BE2C (cell line): ENCODE data around the gene DNTT.

Experiments
- DNase-seq: peaks from one replicate; pipeline ENCODE4 v3.0.0-alpha.2; 2020
- H3K27me3 ChIP-seq: fragments of 250-450 bp; sonication (Bioruptor Pico); 2 replicates; pipeline ENCODE4 v1.5.1; 2020; ENCODE audit warnings: mild to moderate bottlenecking
- H3K36me3 ChIP-seq: fragments of 250-450 bp; sonication (Bioruptor Pico); 2 replicates; pipeline ENCODE4 v1.5.1; 2020; ENCODE audit warnings: mild to moderate bottlenecking
- H3K4me1 ChIP-seq: fragments of 250-450 bp; sonication (Bioruptor Pico); 2 replicates; pipeline ENCODE4 v1.5.1; 2020
- H3K4me3 ChIP-seq: 2 replicates; pipeline ENCODE4 v1.5.1; 2011; ENCODE audit warnings: low read depth, low read length
- H3K9me3 ChIP-seq: fragments of 250-450 bp; sonication (Bioruptor Pico); 2 replicates; pipeline ENCODE4 v1.5.1; 2020
- CTCF ChIP-seq: IDR thresholded peaks from 2 replicates; pipeline ENCODE4 v1.5.1; 2012; ENCODE audit warnings: mild to moderate bottlenecking, low read depth, low read length

The DNTT gene

GRCh38 chr10:96339956-96340904 lies 36.0 kb downstream of the DNTT start:
- Histone ChIP-seq H3K4me3 (no peak overlapping the region), H3K36me3 (no peaks in the 10 kb centered on the region), H3K9me3 (no peaks in the 10 kb centered on the region), H3K4me1 (no peaks in the 10 kb centered on the region), H3K27me3 (no peaks in the 10 kb centered on the region)
- TF ChIP-seq CTCF, result peak; percentile 86
- DNase-seq, result peak; percentile 58

- no peaks in the 10 kb centered on the region for H3K36me3 ChIP-seq
- no peak for TF ChIP-seq CTCF
These were observed 37.3 kb downstream of the DNTT start for GRCh38 chr10:96341219-96342182.

GRCh38 chr10:96342402-96342801 lies 38.2 kb downstream of the DNTT start:
- TF ChIP-seq CTCF, result no peak
- H3K36me3 ChIP-seq, result no peaks in the 10 kb centered on the region
- peaks cover 5% of the 10 kb centered on the region; the same call in 1 of the 2 replicates for H3K27me3 ChIP-seq
- no peak for DNase-seq
- H3K4me3 ChIP-seq, result no peak overlapping the region
- H3K4me1 ChIP-seq, result no peaks in the 10 kb centered on the region
- no peaks in the 10 kb centered on the region for H3K9me3 ChIP-seq

More at GRCh38 chr10:96341219-96342182, 37.3 kb downstream of the DNTT start:
- H3K4me3 ChIP-seq, result no peak overlapping the region
- no peak for DNase-seq
- H3K27me3 ChIP-seq, result peaks cover 5% of the 10 kb centered on the region; the same call in 1 of the 2 replicates
- H3K4me1 ChIP-seq, result no peaks in the 10 kb centered on the region
- no peaks in the 10 kb centered on the region for H3K9me3 ChIP-seq

GRCh38 chr10:96344178-96344577 lies 39.9 kb downstream of the DNTT start:
- Histone ChIP-seq H3K36me3 (no peaks in the 10 kb centered on the region), H3K4me1 (no peaks in the 10 kb centered on the region), H3K27me3 (peaks cover 5% of the 10 kb centered on the region; the same call in 1 of the 2 replicates), H3K9me3 (no peaks in the 10 kb centered on the region), H3K4me3 (no peak overlapping the region)
- TF ChIP-seq CTCF, result no peak
- DNase-seq, result no peak

- H3K27me3 ChIP-seq, result peaks cover 5% of the 10 kb centered on the region; the same call in 1 of the 2 replicates
- no peak for DNase-seq
- TF ChIP-seq CTCF, result no peak
- H3K4me1 ChIP-seq, result no peaks in the 10 kb centered on the region
- H3K4me3 ChIP-seq, result no peak overlapping the region
- no peaks in the 10 kb centered on the region for H3K9me3 ChIP-seq
- no peaks in the 10 kb centered on the region for H3K36me3 ChIP-seq
These were observed 41.0 kb downstream of the DNTT start for GRCh38 chr10:96345222-96345621.
